Measurements from ENCODE around the gene PTPRN2.
"Not testable (repeated sequence)": the region's sequence is repeated elsewhere in the genome, so short reads cannot be mapped to it uniquely, and the experiment has no call there.

The PTPRN2 gene

GRCh38 chr7:157847756-157848487 lies 739.7 kb downstream of the PTPRN2 start:
- DNase-seq: not testable (repeated sequence)

DNA sequence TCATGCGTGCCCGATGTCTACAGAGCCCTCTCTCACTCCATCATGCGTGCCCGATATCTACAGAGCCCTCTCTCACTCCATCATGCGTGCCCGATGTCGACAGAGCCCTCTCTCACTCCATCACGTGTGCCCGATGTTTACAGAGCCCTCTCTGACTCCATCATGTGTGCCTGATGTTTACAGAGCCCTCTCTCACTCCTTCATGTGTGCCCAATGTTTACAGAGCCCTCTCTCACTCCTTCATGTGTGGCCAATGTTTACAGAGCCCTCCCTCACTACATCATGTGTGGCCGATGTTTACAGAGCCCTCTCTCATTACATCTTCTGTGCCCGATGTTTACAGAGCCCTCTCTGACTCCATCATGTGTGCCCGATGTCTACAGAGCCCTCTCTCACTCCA lies 740.9 kb downstream of the PTPRN2 start:
- DNase-seq: not testable (repeated sequence)

DNA sequence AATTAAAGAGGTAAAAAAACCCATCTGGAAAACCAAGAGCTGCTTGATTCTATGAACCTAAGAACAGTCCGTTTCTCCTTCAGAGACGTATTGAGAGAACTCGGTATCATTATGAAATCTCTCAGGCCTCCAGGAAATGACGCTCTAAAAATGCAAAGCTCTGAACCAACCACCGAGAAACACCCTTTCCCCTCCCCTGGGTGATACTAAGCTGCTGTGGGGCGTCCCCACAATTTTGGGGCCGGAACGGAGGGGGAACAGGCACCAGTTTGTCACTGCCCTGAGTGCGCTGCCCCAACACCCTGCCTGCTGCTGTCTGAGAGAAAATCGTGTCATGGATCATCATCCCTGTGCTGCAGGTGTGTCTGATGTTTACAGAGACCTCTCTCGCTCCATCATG lies 741.4 kb downstream of the PTPRN2 start:
- no peak for DNase-seq

- no peak for DNase-seq
Measured at GRCh38 chr7:157845203-157845835, 742.3 kb downstream of the PTPRN2 start.

- DNase-seq: no peak
Measured at GRCh38 chr7:157844611-157845010, 743.0 kb downstream of the PTPRN2 start.

GRCh38 chr7:157844141-157844540 lies 743.5 kb downstream of the PTPRN2 start:
- DNase-seq: no peak

DNA sequence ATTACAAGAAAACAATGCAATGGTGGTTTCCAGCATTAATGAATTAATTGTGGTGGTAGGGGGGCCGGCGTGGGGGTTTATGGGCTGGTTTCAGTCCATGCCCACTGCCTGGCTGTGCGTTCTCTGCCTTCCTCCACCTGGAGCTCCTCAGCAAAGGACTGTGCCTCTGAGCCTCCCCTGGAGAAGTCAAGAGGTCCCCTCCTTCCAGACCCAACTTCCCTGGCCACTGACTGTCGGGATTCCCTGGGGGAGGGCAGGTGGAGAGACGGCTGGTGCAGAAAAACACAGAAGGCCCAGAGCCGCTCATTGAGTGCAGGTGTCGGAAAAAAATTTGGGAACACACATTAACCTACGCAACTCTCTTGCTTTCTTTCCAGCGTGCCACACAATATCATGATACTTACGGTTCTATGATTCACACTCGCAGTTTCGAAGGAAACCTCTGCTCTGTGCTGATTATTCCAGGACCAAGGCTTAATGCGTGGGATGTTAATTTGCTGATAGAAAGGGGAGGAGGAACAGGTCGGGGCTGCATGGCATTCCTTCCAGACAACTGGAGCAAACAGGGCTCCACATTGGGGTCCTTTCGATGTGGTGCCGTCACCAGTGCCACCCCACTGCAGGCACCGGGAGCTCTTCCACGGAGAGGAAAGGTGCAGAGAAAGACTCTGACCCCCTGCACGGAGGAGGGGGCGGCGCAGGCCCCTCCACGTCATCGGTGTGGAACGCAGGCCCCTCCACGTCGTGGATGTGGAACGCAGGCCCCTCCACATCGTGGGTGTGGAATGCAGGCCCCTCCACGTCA lies 744.1 kb downstream of the PTPRN2 start:
- no peak for DNase-seq

DNA sequence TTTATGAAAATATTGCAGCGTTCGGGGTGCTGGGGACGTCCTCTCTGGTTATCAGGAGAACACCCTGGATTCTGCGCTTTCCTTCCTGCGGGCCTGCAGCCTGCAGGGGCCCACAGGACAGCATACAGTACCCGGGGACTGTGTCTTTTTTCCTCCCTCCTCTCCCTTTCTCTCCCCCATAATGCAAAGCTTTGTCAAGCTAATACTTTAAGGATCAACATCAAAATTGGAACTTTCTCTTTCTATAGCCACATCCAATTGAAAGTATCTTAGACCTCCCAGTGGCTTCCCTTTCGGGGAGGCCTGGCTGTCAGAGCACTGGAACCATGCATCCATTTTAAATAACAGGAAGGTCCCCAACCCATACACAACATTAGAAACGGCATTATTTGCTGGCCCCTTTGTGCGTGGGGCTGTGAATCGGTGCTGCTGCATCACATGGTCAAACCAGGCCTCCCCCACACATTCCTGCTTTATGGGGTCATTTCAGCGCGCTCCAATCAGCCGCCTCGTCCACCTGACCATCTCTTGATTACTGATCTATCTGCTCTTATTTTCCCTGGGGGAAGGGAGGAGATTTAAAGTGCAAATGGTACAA lies 745.8 kb downstream of the PTPRN2 start:
- DNase-seq: no peak

DNA sequence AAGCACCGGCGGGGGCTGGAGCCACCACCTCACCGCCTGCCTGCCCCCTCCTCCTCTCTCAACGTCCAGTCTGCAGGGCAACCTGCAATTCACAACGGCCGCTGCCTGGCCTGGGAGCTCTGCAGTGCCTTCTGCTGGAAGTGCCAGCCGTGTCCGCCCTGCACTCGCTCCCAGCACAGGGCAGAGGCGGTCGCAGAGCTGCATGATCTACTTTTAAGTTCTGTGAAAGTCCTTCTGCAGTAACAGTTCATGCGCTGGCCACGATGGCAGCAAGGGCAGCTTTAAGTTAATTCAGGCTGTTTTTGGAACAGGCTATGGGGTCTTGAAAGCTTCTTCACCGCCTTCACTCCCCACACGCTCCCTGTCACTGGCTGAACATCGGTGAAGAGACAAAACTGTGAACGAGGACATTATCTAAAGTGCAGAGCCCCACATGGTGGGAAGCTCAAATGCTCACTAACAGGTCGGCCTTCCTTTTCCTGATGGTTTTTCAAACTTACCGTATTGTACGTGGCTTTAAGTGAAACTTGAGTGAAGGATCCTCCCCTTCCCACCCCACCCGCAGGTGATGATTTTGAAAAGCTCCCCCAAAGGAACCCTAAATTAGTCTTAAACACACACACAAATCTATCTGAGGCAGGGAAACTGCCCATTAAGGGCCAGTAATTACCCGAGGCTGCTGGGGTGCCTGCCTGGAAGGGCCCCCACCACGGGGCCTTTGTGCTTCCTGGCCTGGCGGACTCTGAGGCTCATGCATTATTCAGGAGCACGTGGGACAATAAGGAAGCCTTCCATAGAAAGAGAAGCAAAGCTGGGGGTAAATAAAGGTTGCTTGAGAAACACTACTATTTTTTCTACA lies 746.5 kb downstream of the PTPRN2 start:
- DNase-seq: no peak

DNA sequence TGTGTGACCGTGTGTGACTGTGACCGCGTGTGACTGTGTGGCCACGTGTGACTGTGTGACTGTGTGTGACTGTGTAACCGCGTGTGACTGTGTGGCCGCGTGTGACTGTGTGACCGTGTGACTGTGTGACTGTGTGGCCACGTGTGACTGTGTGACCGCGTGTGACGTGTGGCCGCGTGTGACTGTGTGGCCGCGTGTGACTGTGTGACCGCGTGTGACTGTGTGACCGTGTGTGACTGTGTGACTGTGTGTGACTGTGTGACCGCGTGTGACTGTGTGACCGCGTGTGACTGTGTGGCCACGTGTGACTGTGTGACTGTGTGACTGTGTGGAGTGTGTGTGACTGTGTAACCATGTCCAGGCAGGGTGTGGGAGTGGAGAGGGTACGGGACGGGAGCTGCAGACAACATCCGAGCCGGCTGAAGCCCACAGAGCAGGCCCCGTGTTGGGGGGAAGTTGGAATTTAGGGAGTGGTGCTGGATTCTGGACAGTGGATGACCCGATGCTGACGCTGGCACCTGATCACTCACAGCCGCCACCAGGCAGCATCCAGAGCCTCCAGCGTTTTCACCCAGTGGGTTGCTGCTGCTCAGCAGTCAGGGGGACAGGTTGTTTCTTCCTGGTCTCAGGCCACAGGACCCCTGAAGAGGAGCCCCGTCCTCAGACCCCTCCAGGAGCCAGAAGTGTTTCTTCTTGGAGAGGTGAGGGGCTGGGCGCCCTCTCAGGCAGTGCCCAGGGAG lies 747.3 kb downstream of the PTPRN2 start:
- no peak for DNase-seq

DNA sequence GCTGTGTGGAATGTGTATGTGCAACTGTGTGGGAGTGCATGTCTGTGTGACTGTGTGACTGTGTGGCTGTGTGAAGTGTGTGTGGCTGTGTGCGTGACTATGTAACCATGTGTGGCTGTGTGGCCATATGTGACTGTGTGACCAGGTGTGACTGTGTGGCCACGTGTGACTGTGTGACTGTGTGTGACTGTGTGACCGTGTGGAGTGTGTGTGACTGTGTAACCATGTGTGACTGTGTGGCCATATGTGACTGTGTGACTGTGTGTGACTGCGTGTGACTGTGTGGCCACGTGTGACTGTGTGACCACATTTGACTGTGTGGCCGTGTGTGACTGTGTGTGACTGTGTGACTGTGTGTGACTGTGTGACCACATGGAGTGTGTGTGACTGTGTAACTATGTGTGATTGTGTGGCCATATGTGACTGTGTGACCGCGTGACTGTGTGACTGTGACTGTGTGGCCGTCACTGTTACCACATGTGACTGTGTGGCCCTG lies 747.9 kb downstream of the PTPRN2 start:
- no peak for DNase-seq

- no peak for DNase-seq
Measured at GRCh38 chr7:157839226-157839625, 748.4 kb downstream of the PTPRN2 start.

DNA sequence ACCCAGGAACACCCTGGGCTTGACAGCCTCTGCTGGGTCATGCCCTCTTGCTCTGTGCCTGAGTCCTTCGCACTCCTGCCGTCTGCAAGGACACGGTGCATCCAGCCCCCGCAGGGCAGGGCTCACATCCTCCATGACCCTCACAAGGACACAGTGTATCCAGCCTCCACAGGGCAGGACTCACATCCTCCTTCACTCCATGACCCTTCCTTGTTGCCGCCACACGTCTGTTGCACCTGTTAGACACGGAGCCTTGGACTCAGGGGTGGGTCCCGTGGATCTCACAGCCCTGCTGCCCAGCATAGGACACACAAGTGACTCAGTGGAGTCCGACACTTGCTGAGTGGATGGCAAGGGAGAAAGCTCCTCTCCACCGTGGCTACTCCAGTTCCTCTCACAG lies 750.1 kb downstream of the PTPRN2 start:
- DNase-seq: no peak

DNA sequence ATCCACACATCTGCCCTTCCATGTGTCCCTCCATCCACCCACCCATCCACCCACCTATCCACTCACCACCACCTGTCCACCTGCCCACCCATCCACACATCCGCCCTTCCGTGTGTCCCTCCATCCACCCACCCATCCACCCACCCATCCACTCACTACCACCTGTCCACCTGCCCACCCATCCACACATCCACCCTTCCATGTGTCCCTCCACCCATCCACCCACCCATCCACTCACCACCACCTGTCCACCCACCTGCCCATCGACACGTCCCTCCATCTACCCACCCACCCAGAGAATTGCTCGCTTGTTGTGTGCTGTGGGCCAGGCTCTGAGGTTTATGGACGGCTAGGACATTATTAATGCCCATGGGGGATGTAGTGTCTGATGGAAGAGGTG lies 750.6 kb downstream of the PTPRN2 start:
- DNase-seq: no peak

DNA sequence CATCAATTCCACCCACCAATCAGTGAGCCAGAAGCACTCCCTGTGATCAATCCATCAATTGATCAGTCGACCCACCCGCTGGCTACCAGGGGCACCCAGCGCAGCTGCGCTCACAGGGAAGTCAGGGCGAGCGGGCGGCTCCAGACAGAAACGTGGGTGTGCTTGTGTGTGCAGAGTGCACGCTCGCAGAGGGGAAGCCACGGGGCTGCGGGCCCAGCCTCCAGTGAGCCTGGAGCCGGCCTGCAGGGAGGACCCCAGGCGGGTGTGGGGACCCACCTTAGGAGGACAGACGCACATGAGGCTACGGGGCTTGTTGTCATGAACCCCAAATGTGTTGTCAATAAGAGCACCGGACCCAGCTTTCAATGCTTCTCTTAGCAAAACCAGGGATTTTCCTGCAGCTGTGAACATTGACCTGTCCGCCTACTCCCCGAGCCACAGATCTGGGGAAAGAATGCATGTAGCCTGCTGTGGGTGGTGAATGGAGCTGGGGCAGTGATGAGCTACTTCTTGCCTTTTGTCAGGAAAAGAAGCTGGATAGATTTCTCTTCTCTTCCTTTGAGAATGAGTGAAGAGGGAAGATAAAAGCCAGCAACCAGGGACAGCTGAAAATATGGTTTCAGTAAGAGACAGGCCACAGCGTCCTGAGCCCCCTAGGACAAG lies 753.0 kb downstream of the PTPRN2 start:
- no peak for DNase-seq

DNA sequence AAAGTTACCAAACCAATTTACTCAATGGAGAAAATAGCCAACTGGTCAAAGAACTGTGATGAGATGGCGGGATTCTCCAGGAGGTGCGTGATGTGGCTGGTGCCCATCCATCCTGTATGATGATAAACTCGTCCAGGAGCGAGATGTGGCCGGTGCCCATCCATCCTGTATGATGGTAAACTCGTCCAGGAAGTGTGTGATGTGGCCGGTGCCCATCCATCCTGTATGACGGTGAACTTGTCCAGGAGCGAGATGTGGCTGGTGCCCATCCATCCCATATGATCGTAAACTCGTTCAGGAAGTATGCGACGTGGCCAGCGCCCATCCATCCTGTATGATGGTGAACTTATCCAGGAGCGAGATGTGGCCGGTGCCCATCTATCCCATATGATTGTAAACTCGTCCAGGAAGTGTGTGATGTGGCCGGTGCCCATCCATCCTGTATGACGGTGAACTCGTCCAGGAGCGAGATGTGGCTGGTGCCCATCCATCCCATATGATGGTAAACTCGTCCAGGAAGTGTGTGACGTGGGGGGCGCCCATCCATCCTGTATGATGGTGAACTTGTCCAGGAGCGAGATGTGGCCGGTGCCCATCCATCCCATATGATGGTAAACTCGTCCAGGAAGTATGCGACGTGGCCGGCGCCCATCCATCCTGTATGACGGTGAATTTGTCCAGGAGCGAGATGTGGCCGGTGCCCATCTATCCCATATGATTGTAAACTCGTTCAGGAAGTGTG lies 754.6 kb downstream of the PTPRN2 start:
- no peak for DNase-seq

DNA sequence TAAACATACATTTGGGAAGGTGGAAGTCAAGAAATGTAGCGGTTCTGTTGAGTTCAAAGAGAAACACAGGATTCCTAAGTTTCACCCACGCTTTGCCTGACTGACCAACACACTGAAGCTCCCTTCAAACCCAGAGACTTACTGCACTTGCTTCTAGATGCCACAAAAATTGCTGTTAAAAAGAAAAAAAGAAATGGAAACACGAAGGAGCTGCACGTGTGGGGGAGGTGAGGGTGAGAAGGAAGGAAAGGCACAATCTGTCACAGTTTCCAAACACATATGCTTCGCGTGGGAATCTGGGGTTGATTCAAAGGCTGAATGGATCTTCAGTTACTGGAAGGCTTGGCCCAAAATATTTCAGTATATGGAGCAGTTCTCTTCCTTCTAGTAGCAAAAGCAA lies 755.2 kb downstream of the PTPRN2 start:
- DNase-seq: no peak

DNA sequence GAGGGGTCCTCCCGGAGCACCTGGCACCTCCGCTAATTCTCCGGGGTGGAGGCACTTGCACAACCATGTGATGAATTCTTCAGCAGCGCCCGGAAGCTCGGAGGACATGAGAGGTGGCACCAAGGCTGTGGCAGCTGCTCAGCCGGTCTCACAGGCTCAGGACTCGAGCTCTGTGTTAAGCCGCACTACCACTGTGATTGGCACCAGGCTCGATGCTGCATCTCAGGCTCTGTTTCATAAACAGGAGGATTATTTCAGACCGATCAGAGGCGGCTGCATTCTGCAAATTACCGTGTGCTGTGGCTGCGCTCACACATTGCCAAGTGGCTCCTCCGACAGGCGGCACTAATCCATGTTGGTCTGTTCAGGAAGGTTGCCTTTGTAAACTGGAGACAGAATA lies 755.6 kb downstream of the PTPRN2 start:
- no peak for DNase-seq

DNA sequence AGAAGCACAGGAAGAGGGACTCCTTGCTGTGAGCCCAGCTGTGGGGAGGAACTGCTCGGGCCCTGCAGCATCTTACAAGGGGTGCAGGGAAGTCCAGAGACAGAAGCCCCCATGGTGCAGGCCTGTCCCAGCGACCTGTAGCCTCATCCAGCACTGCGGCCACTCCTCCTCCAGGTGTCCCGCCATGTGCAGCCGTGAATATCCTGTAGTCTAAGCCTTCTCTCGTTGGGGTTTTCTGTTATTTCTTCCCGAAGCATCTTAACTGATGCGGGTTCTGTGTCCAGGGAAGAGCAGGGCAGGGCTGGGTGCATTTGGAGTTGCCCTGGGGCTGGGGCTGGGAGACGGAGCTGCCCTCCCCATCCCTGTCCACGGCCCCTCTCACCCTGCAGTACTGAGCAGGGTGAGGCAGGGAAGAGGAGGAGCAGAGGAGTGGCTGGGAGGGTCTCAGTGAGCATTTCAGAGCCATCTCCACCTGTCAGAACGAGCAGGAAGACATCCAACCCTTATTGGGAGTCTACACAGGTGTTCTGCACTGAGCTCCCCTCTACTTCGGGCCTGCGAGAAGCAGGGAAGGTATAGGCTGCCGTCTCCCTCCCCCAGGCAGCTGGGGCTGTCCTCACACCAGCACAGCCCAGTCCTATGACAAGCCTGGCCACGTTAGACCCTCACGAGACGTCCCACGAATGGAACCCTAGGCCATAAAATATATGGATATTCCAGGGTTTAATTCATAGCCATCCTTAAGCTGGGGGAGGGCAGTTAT lies 756.3 kb downstream of the PTPRN2 start:
- no peak for DNase-seq
